Loucy (cell line): ENCODE measurements around the gene SNX5.

Experiments used
- H2AFZ ChIP-seq: fragments of 200-600 bp; sonication (generic); 2 replicates; pipeline ENCODE4 v1.6.0; 2016; ENCODE audit warnings: antibody characterized with exemption, mild to moderate bottlenecking, low read length, moderate library complexity
- H3F3A ChIP-seq: fragments of 200-600 bp; 2 replicates; pipeline ENCODE4 v1.6.0; 2016; ENCODE audit warnings: antibody characterized with exemption, low read depth, mild to moderate bottlenecking
- H3K27me3 ChIP-seq: fragments of 200-600 bp; sonication (generic); 2 replicates; pipeline ENCODE4 v1.6.1; 2014; ENCODE audit warnings: low read length, mild to moderate bottlenecking; ENCODE audit not compliant: insufficient read depth, poor library complexity, severe bottlenecking
- H3K36me3 ChIP-seq: fragments of 200-600 bp; sonication (generic); 2 replicates; pipeline ENCODE4 v1.6.1; 2016; ENCODE audit warnings: low read length; ENCODE audit not compliant: insufficient read depth
- H3K4me1 ChIP-seq: fragments of 200-600 bp; sonication (generic); 2 replicates; pipeline ENCODE4 v1.5.1; 2014; ENCODE audit warnings: low read length, mild to moderate bottlenecking; ENCODE audit not compliant: insufficient read depth, poor library complexity, severe bottlenecking
- H3K4me2 ChIP-seq: fragments of 200-600 bp; sonication (generic); 2 replicates; pipeline ENCODE4 v1.6.0; 2014; ENCODE audit warnings: antibody characterized with exemption, low read length, low read depth, mild to moderate bottlenecking; ENCODE audit not compliant: poor library complexity, severe bottlenecking
- H3K4me3 ChIP-seq: fragments of 200-600 bp; sonication (generic); 2 replicates; pipeline ENCODE4 v1.5.1; 2014; ENCODE audit warnings: low read length, mild to moderate bottlenecking, mixed read lengths; ENCODE audit not compliant: poor library complexity, severe bottlenecking
- H3K79me2 ChIP-seq: fragments of 200-600 bp; sonication (generic); 2 replicates; pipeline ENCODE4 v1.6.1; 2014; ENCODE audit warnings: low read length; ENCODE audit not compliant: insufficient read depth
- H3K9ac ChIP-seq: fragments of 200-600 bp; sonication (generic); 2 replicates; pipeline ENCODE4 v1.6.0; 2014; ENCODE audit warnings: mild to moderate bottlenecking, low read depth, low read length, moderate library complexity; ENCODE audit not compliant: poor library complexity, severe bottlenecking
- H3K9me2 ChIP-seq: fragments of 200-600 bp; sonication (generic); replicated peaks from 2 replicates; pipeline ENCODE4 v1.6.1; 2016; ENCODE audit warnings: low read depth, low read length, mixed read lengths
- H3K9me3 ChIP-seq: fragments of 200-600 bp; sonication (generic); 2 replicates; pipeline ENCODE4 v1.6.1; 2014; ENCODE audit warnings: mild to moderate bottlenecking, antibody characterized with exemption, low read length, low read depth; ENCODE audit not compliant: insufficient read depth
- H4K20me1 ChIP-seq: fragments of 200-600 bp; sonication (generic); 2 replicates; pipeline ENCODE4 v1.6.0; 2014; ENCODE audit warnings: antibody characterized with exemption, low read length, mild to moderate bottlenecking; ENCODE audit not compliant: insufficient read depth, poor library complexity, severe bottlenecking
- CTCF ChIP-seq: fragments of 200-600 bp; sonication (generic); conservative IDR thresholded peaks from 2 replicates; pipeline ENCODE4 v1.5.1; 2014; ENCODE audit warnings: mild to moderate bottlenecking, antibody characterized with exemption, low read length
- EZH2phosphoT487 ChIP-seq: fragments of 200-600 bp; IDR thresholded peaks from 2 replicates; pipeline ENCODE4 v1.6.1; 2018; ENCODE audit warnings: antibody characterized with exemption, mild to moderate bottlenecking, moderate library complexity, borderline replicate concordance

Gene SNX5

GRCh38 chr20:17931513-17931912 is 37.1 kb downstream of the SNX5 start:
- Histone ChIP-seq H3K79me2 (no peaks in the 10 kb centered on the region), H3K36me3 (no peaks in the 10 kb centered on the region), H3K4me2 (no peak overlapping the region), H3K27me3 (no peaks in the 10 kb centered on the region), H3K9me3 (no peaks in the 10 kb centered on the region), H2AFZ (no peak overlapping the region), H4K20me1 (no peaks in the 10 kb centered on the region), H3F3A (no peaks in the 10 kb centered on the region), H3K4me1 (peaks cover 8% of the 10 kb centered on the region), H3K9me2 (no peaks in the 10 kb centered on the region), H3K4me3 (no peak overlapping the region), H3K9ac (no peak overlapping the region)
- TF ChIP-seq CTCF (no peak), EZH2phosphoT487 (no peak)

GRCh38 chr20:17928633-17929311 is 39.8 kb downstream of the SNX5 start:
- Histone ChIP-seq H2AFZ (no peak overlapping the region), H3K9ac (no peak overlapping the region), H3K9me2 (no peaks in the 10 kb centered on the region), H3K79me2 (no peaks in the 10 kb centered on the region), H3K4me2 (no peak overlapping the region), H3K4me1 (no peaks in the 10 kb centered on the region), H3K27me3 (no peaks in the 10 kb centered on the region), H3K36me3 (no peaks in the 10 kb centered on the region), H3K9me3 (no peaks in the 10 kb centered on the region), H4K20me1 (no peaks in the 10 kb centered on the region), H3F3A (no peaks in the 10 kb centered on the region), H3K4me3 (no peak overlapping the region)
- TF ChIP-seq CTCF (no peak), EZH2phosphoT487 (no peak)

DNA sequence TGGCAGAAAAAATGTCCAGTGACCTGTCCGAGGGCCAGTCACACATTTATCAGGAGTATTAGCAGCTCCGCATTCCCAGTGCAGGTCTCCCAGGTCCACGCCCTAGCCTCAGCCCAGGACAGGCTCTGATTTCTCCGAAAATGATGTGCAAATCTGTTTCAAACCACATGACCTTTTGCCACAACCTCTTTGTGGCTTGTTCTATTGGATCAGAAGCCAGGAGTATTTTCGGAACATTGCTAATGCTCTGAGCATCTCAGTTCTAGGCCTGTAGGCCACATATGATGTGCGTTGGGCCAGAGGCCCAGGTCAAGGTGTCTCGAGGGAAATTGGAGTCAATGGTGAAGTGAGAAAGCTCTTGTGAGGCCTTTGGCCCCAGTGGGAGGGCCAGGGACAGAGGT is 40.4 kb downstream of the SNX5 start:
- Histone ChIP-seq H3K36me3 (no peaks in the 10 kb centered on the region), H3K4me3 (no peak overlapping the region), H2AFZ (no peak overlapping the region), H3K27me3 (no peaks in the 10 kb centered on the region), H3K9ac (no peak overlapping the region), H3K4me1 (no peaks in the 10 kb centered on the region), H4K20me1 (no peaks in the 10 kb centered on the region), H3K9me2 (no peaks in the 10 kb centered on the region), H3K9me3 (no peaks in the 10 kb centered on the region), H3F3A (no peaks in the 10 kb centered on the region), H3K79me2 (no peaks in the 10 kb centered on the region), H3K4me2 (no peak overlapping the region)
- no peak for TF ChIP-seq EZH2phosphoT487
- TF ChIP-seq CTCF = no peak
